SU-DHL-6 (cell line): ENCODE results near the gene ANKRD30A.

ENCODE experiments used
- H2AFZ ChIP-seq: fragments of 200-600 bp; sonication (generic); 2 replicates; pipeline ENCODE4 v1.6.1; 2014; ENCODE audit warnings: low read depth, mild to moderate bottlenecking, moderate library complexity, mixed read lengths, antibody characterized with exemption, low read length; ENCODE audit not compliant: severe bottlenecking
- H3F3A ChIP-seq: fragments of 200-600 bp; shearing (Covaris generic); 2 replicates; pipeline ENCODE4 v1.6.0; 2016; ENCODE audit warnings: antibody characterized with exemption, mild to moderate bottlenecking; ENCODE audit not compliant: insufficient read depth
- H3K27ac ChIP-seq: fragments of 200-600 bp; sonication (generic); 2 replicates; pipeline ENCODE4 v1.5.1; 2016; ENCODE audit warnings: low read depth, mild to moderate bottlenecking, low read length, moderate library complexity, mixed read lengths
- H3K27me3 ChIP-seq: fragments of 200-600 bp; sonication (generic), shearing (Covaris generic); 2 replicates; pipeline ENCODE4 v1.6.0; 2014; ENCODE audit warnings: mild to moderate bottlenecking, low read length
- H3K36me3 ChIP-seq: fragments of 200-600 bp; sonication (generic); 2 replicates; pipeline ENCODE4 v1.6.1; 2014; ENCODE audit warnings: mild to moderate bottlenecking, low read length, mixed read lengths
- H3K4me2 ChIP-seq: fragments of 300-600, 200-600 bp; shearing (Covaris generic), sonication (generic); 2 replicates; pipeline ENCODE4 v1.6.0; 2014; ENCODE audit warnings: low read length, low read depth, mild to moderate bottlenecking; ENCODE audit not compliant: poor library complexity, severe bottlenecking
- H3K4me3 ChIP-seq: fragments of 200-600 bp; sonication (generic); 2 replicates; pipeline ENCODE4 v1.5.1; 2014; ENCODE audit warnings: antibody characterized with exemption, low read length, mild to moderate bottlenecking, mixed read lengths; ENCODE audit not compliant: insufficient read depth, poor library complexity, severe bottlenecking
- H3K79me2 ChIP-seq: fragments of 200-600 bp; sonication (generic); 2 replicates; pipeline ENCODE4 v1.6.1; 2014; ENCODE audit warnings: mild to moderate bottlenecking, low read length, moderate library complexity; ENCODE audit not compliant: insufficient read depth
- H3K9ac ChIP-seq: fragments of 200-600 bp; sonication (generic); 2 replicates; pipeline ENCODE4 v1.7.0; 2014; ENCODE audit warnings: mild to moderate bottlenecking, low read length
- H3K9me2 ChIP-seq: fragments of 200-600 bp; sonication (generic); replicated peaks from 2 replicates; pipeline ENCODE4 v1.6.1; 2014; ENCODE audit warnings: low read length; ENCODE audit not compliant: insufficient read depth
- H3K9me3 ChIP-seq: fragments of 200-600 bp; sonication (generic); 2 replicates; pipeline ENCODE4 v1.6.1; 2014; ENCODE audit warnings: low read length, mixed read lengths; ENCODE audit not compliant: insufficient read depth
- H4K20me1 ChIP-seq: fragments of 200-600 bp; sonication (generic); 2 replicates; pipeline ENCODE4 v1.6.1; 2014; ENCODE audit warnings: low read depth, mild to moderate bottlenecking, antibody characterized with exemption, low read length, moderate library complexity, mixed read lengths
- EZH2phosphoT487 ChIP-seq: fragments of 200-600 bp; sonication (generic), shearing (Covaris generic); conservative IDR thresholded peaks from 2 replicates; pipeline ENCODE4 v1.6.1; 2018; ENCODE audit warnings: mild to moderate bottlenecking, antibody characterized with exemption, low read length, moderate library complexity, mixed read lengths
- TF ChIP-seq, protein P1 (sequence below): fragments of 200-600 bp; sonication (generic); IDR thresholded peaks from one replicate; pipeline ENCODE4 v1.5.1; 2017; ENCODE audit warnings: antibody characterized with exemption, mild to moderate bottlenecking, low read length, moderate library complexity; ENCODE audit not compliant: insufficient read depth, poor library complexity, severe bottlenecking

ANKRD30A gene

DNA sequence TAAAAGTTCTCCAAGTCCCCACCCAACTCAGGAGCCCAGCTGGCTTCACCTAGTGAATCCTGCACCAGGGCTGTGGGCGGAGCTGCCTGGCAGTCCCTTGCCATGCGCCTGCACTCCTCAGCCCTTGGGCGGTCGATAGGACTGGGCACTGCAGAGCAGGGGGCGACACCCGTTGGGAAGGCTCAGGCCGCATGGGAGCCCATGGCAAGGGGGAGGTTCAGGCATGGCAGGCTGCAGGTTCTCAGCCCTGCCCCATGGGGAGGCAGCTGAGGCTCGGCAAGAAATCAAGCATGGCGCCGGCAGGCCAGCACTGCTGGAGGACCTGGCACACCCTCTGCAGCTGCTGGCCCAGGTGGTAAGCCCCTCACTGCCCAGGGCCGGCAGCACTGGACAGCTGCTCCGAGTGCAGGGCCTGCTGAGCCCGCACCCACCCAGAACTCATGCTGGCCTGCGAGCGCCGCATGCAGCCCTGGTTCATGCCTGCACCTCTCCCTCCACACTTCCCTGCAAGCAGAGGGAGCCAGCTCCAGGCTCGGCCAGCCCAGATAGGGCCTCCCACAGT is 149.9 kb downstream of the ANKRD30A start:
- Histone ChIP-seq H3K27me3 (no peaks in the 10 kb centered on the region), H3K79me2 (no peaks in the 10 kb centered on the region), H3K9me2 (no peaks in the 10 kb centered on the region), H3K9ac (no peak overlapping the region), H3K36me3 (no peaks in the 10 kb centered on the region), H2AFZ (no peak overlapping the region), H3K4me3 (no peak overlapping the region), H3K4me2 (no peak overlapping the region), H3F3A (no peaks in the 10 kb centered on the region), H4K20me1 (no peaks in the 10 kb centered on the region), H3K9me3 (no peaks in the 10 kb centered on the region), H3K27ac (no peak overlapping the region)
- TF ChIP-seq EZH2phosphoT487, result no peak
- TF ChIP-seq, protein P1, sequence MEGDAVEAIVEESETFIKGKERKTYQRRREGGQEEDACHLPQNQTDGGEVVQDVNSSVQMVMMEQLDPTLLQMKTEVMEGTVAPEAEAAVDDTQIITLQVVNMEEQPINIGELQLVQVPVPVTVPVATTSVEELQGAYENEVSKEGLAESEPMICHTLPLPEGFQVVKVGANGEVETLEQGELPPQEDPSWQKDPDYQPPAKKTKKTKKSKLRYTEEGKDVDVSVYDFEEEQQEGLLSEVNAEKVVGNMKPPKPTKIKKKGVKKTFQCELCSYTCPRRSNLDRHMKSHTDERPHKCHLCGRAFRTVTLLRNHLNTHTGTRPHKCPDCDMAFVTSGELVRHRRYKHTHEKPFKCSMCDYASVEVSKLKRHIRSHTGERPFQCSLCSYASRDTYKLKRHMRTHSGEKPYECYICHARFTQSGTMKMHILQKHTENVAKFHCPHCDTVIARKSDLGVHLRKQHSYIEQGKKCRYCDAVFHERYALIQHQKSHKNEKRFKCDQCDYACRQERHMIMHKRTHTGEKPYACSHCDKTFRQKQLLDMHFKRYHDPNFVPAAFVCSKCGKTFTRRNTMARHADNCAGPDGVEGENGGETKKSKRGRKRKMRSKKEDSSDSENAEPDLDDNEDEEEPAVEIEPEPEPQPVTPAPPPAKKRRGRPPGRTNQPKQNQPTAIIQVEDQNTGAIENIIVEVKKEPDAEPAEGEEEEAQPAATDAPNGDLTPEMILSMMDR, result no peak

DNA sequence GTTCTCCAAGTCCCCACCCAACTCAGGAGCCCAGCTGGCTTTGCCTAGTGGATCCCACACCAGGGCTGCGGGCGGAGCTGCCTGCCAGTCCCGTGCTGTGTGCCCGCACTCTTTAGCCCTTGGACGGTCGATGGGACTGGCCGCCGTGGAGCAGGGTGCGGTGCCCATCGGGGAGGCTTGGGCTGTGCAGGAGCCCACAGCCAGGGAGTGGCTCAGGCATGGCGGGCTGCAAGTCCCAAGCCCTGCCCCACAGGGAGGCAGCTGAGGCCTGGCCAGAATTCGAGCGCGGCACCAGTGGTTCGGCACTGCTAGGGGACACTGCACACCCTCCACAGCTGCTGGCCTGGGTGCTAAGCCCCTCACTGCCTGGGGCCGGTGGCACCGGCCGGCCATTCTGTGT is 159.7 kb downstream of the ANKRD30A start:
- H2AFZ ChIP-seq, result no peak overlapping the region
- no peak overlapping the region for H3K4me2 ChIP-seq
- no peak overlapping the region for H3K9ac ChIP-seq
- no peaks in the 10 kb centered on the region for H3K9me3 ChIP-seq
- no peak for TF ChIP-seq EZH2phosphoT487
- TF ChIP-seq, protein P1, result no peak
- H3K9me2 ChIP-seq, result no peaks in the 10 kb centered on the region
- no peaks in the 10 kb centered on the region for H3K27me3 ChIP-seq
- H3F3A ChIP-seq, result no peaks in the 10 kb centered on the region
- H4K20me1 ChIP-seq, result no peaks in the 10 kb centered on the region
- H3K27ac ChIP-seq, result no peak overlapping the region
- H3K79me2 ChIP-seq, result no peaks in the 10 kb centered on the region
- no peaks in the 10 kb centered on the region for H3K36me3 ChIP-seq
- no peak overlapping the region for H3K4me3 ChIP-seq

DNA sequence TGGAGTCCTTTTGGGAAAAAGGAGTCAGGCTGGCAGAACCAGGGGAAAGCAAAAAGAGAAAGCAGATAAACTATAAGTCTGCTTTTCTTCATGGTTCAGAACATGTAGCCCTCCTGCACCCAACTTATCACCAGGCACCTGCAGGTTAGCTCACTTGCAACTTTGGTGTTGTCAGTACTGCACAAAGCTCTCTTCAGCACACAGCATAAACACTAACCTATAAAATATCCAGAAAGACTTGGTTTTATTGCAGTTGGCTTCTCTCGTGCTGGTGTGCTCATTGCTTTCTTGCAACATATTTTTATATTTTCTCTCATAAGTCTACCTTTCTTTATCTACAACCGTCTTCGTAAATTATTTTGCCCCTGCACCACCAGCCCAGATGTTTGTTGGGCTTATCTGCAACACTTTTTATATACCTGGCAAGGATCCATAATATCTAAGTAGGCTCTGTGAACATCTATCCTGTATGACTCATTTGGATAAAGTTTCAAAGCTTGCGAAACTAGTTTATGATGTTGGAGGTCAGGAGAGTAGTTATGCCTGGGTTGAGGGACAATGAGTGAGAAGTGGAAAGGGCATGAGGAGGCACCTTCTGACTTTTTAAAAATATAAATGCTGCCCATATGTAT is 164.6 kb downstream of the ANKRD30A start:
- H3F3A ChIP-seq, result no peaks in the 10 kb centered on the region
- no peaks in the 10 kb centered on the region for H3K9me3 ChIP-seq
- H4K20me1 ChIP-seq, result no peaks in the 10 kb centered on the region
- H3K4me2 ChIP-seq, result no peak overlapping the region
- no peaks in the 10 kb centered on the region for H3K9me2 ChIP-seq
- no peak overlapping the region for H3K9ac ChIP-seq
- H2AFZ ChIP-seq, result no peak overlapping the region
- H3K27ac ChIP-seq, result no peak overlapping the region
- TF ChIP-seq, protein P1, result no peak
- no peak for TF ChIP-seq EZH2phosphoT487
- H3K4me3 ChIP-seq, result no peak overlapping the region
- H3K79me2 ChIP-seq, result no peaks in the 10 kb centered on the region
- H3K27me3 ChIP-seq, result no peaks in the 10 kb centered on the region
- H3K36me3 ChIP-seq, result no peaks in the 10 kb centered on the region
